Bronchial smooth muscle cell (primary cell): ENCODE results near the gene GRK6. TPM values are rescaled to one million over a fixed set of nuclear protein-coding genes. Genes with fewer than 3 reads are reported as not detected.

Experiments
- total RNA-seq: library from RNA; depleted of rRNA; stranded (reverse); fragments of >200 nt; gene quantifications from 2 replicates; pipeline ENCODE4 v1.2.1, GENCODE V29; 2014

The GRK6 gene
- 13.6 and 15.5 TPM in 2 replicates for total RNA-seq

DNA sequence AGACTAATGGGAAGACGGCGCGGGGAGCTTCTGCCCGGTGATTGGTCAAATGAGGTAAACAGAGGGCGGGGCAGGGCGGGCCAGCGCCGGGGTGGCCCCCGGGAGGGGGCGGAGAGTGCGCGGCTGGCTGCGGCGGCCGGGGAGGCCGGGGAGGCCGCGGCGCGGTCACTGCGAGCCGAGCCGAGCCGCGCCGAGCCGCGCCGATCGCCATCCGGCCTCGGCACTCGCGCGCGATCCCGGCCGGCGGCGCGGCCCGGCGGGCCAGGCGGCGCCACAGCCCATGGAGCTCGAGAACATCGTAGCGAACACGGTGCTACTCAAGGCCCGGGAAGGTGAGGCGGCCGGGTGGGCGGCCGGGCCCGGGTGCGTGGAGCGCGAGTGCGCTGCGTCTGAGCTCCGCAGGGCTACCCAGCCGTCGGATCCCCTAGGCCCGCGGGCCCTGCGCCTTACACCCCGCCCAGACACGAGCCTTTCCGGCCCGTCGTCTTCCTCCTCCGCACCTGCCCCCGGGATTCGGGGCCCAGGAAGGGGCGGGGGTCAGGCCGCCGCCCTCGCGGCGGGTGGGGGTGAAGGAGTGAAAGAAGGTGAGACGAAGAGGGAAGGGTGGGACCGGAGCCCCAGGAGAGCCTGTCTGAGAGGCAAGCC, at the start of gene GRK6:
Gene GRK6, plus strand, starts transcription at position 111 of the 645 bp plus-strand sequence. Its CDS starts 170 bp downstream, at position 281.

DNA sequence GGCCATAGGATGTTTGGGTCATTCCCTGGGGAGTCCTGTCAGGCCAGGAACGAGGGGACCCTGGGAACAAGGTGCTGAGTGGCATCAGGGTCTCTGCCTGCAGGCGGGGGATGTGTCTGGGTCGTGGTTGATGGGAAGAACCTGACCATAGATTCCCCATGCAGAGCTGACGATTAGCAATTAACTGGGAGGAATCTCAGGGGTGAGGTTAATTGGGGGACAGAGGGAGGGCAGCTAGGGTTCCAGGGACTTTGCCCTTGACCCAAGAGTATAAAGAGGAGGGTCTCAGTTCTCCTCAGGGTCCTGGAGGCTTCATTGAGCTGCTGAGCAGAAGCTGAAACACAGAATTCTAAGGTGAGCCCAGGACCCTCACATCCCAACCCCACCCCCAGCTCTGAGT, 42.3 kb upstream of the GRK6 start, which contains the start of gene SLC34A1:
Gene SLC34A1, plus strand, starts transcription at position 301 of the 400 bp plus-strand sequence. CDS start 1,308 bp downstream, outside the sequence.

DNA sequence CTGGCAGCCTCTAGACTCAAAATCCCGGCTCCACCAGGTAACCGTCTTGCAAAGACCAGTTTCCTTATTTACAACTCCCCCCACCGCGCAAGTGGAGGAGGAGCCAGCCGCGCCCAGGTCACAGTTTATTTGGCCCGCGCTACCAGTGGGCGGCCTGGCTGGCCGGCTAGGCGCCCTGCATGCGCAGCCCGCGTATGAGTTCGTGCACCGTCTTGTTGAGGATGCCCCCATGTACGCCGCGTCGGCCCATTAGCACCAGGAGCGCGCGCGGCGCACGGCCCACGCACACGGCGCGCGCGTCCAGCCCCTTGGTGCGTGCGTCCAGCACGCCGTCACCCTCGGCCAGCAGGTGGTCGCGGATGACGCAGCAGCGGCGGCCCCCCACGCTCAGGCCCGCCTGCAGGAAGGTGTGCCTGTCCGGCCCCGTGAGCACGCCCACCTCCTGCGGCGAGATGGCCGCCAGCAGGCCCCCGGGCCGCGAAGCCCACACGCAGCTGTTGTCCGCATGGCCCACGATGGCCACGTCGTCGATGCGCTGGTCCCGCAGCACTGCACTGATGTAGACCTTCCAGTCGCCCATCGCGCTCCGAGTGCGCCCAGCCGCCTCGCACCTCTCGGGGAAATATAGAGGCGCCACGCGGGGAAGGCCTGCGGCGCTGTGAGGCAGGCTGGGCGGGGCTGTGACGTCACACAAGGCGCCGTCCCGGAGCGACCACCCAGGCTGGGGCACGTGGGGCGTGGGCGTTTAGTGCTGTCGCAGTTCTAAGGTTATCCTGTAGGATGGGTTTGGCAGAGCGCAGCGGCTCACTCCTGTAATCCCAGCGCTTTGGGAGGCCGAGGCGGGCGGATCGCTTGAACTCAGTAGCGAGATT, 26.2 kb upstream of the GRK6 start, which contains the start of gene PFN3:
Gene PFN3, minus strand, starts transcription at position 665 of the 872 bp plus-strand sequence. Its CDS starts 85 bp downstream, at position 580.

DNA sequence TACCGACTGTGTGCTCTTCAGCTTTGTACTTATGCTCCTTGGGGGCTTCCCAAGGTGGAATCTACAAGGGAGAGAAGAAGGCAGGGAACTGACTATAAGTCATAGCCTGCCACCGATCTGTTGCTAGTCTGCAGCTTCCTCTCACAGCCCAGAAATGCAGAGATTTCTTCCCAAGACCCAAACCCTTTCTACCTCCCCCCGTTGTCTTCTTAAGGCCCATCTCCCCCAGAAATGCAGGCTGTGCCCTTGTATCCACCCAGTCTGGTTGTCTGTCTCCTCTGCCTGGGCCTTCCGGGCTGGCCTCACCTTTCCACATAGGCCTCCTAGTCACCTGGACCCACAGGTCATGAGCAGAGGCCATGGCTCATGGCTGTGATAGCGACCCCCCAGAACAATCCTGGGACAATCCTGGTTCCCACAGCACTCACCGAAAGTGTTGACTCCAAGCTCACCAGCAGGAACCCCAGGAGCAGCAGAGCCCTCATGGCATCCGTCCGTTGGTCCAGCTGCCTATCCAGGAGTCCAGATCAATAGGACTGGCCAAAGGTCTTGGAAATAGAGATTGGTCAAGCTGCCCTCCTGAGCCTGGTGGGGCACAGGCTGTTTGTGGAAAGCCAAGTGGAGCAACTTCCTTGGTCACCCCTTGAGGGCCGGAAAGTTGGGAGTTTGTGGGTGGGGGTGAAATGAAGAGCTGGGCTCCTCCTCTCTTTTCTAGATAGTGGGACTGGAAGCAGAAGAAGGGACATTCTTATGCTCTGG, 17.3 kb upstream of the GRK6 start, which contains the start of gene F12:
Gene F12, minus strand, starts transcription at position 522 of the 759 bp plus-strand sequence. Its CDS starts 37 bp downstream, at position 485.

DNA sequence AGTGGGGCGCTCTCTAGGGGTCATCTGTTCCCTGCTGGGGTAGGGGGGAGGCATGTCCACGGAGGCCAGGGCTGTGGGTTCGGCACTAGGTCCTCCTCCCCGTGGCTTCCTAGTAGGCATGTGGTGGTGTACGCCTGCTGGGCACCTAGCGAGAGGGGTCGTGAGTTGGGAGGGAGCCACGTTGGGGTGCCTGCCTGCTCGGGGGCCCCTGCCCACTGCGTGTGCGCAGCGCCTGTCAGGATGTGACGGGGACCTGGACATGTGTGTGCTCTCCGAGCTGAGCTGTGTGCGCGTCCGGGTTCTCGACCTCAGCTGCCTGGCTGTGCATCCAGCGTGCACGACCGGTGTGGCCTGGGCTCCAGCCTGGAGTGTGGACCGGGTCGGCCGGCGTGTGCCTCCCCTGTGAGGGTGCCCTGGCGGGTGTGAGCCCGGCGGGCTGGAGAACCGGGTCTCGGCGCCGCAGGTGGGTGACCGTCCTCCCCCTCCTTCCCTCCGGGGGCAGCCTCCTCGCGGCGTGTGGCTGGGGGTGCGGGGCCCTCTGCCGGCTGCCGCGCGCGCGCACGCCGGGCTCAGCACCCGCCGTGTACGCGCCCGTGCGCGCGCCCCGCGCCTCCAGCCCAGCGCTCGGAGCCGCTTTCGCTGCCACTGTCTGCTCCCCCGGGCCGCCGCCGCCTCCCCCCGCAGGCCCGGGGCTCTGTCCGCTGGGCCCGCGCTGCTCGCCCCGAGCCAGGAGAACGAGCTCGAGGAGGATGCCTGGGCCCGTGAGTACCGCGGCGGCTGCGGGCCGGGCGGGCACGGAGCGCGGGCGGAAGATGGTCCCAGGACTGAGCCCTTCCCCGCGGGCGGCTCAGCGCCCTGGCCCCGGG, 20.0 kb downstream of the GRK6 start, which contains the start of gene PRR7:
Gene PRR7, plus strand, starts transcription at position 615 of the 866 bp plus-strand sequence. CDS start 8,254 bp downstream, outside the sequence.

DNA sequence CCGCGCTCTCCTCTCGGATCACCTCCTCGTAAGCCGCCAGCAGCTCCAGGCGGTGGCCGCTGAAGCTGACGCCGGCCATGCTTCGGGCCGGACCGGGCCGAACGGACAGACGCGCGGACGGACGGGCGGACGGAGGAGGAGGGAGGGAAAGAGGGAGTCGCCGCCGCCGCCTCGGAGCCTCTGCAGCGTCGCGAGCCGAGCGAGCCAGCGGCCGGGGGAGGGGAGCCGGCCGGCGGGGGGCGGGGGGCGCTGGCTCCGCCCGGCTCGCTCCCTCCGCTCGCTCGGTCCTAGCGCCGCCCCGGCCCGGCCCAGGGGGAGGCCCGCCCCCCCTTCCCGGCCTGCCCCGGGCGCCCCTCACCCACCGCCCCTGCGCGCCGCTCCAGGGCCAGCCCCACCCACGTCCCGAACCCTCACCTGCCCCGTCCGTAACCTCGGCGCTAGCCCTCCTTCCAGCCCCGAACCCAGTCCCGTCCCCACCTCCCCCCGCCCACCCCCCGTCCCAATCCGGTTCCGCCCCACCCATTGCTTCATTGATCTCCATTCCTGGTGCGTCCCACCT, 47.0 kb downstream of the GRK6 start, which contains the start of gene DBN1:
Gene DBN1, minus strand, starts transcription at position 192 of the 559 bp plus-strand sequence. Its CDS starts 113 bp downstream, at position 79.

Other genes with a start within 250 kb of the GRK6 start
- 30.1 and 33.1 TPM in 2 replicates for gene RAB24, start 123.0 kb upstream of the GRK6 start, total RNA-seq
- 50.7 and 79.8 TPM in 2 replicates for gene PRELID1, start 122.9 kb upstream of the GRK6 start, total RNA-seq
- gene MXD3, start 114.8 kb upstream of the GRK6 start, total RNA-seq: 0.94 and 3.2 TPM in 2 replicates
- gene LMAN2, start 75.0 kb upstream of the GRK6 start, total RNA-seq: 482 and 604 TPM in 2 replicates
- 3.4 and 6.3 TPM in 2 replicates for gene RGS14, start 68.8 kb upstream of the GRK6 start, total RNA-seq
- gene SLC34A1, start 42.2 kb upstream of the GRK6 start, total RNA-seq: under 0.01 TPM in 1 of 2 replicates, not detected in the other
- gene PFN3, start 26.0 kb upstream of the GRK6 start, total RNA-seq: not detected in 2 replicates
- 0.34 and 0.63 TPM in 2 replicates for gene F12, start 17.1 kb upstream of the GRK6 start, total RNA-seq
- gene PRR7, start 20.1 kb downstream of the GRK6 start, total RNA-seq: 1.4 and 1.6 TPM in 2 replicates
- gene DBN1, start 47.0 kb downstream of the GRK6 start, total RNA-seq: 156 and 251 TPM in 2 replicates
- gene PDLIM7, start 70.9 kb downstream of the GRK6 start, total RNA-seq: 45.0 and 63.5 TPM in 2 replicates
- gene DOK3, start 83.2 kb downstream of the GRK6 start, total RNA-seq: 1.1 TPM in 2 replicates
- 99.5 and 158 TPM in 2 replicates for gene DDX41, start 90.3 kb downstream of the GRK6 start, total RNA-seq
- gene FAM193B, start 127.9 kb downstream of the GRK6 start, total RNA-seq: 18.0 and 18.6 TPM in 2 replicates
- 106 and 152 TPM in 2 replicates for gene TMED9, start 165.5 kb downstream of the GRK6 start, total RNA-seq
- gene B4GALT7, start 173.5 kb downstream of the GRK6 start, total RNA-seq: 25.2 and 30.6 TPM in 2 replicates